OCI-LY1 (cell line): ENCODE measurements around the gene SOX9.

Experiments
- H2AFZ ChIP-seq: fragments of 200-600 bp; sonication (generic), shearing (Covaris generic); 2 replicates; pipeline ENCODE4 v1.6.0; 2014; ENCODE audit warnings: antibody characterized with exemption, mild to moderate bottlenecking, low read length
- H3F3A ChIP-seq: fragments of 200-600 bp; sonication (generic), shearing (Covaris generic); 2 replicates; pipeline ENCODE4 v1.6.0; 2014; ENCODE audit warnings: mild to moderate bottlenecking, antibody characterized with exemption, low read length, moderate library complexity; ENCODE audit not compliant: insufficient read depth
- H3K27ac ChIP-seq: fragments of 200-600 bp; sonication (generic); 2 replicates; pipeline ENCODE4 v1.5.1; 2014; ENCODE audit warnings: low read length, mixed run types, mild to moderate bottlenecking, low read depth; ENCODE audit not compliant: poor library complexity, severe bottlenecking
- H3K27me3 ChIP-seq: fragments of 200-600 bp; sonication (generic); 2 replicates; pipeline ENCODE4 v1.6.0; 2014; ENCODE audit warnings: antibody characterized with exemption, mild to moderate bottlenecking, low read length, moderate library complexity; ENCODE audit not compliant: insufficient read depth
- H3K36me3 ChIP-seq: fragments of 200-600 bp; sonication (generic); 2 replicates; pipeline ENCODE4 v1.6.1; 2014; ENCODE audit warnings: mild to moderate bottlenecking, antibody characterized with exemption, low read length, moderate library complexity, mixed read lengths; ENCODE audit not compliant: insufficient read depth
- H3K4me1 ChIP-seq: fragments of 200-600 bp; sonication (generic); 2 replicates; pipeline ENCODE4 v1.5.1; 2014; ENCODE audit warnings: mild to moderate bottlenecking, low read length, moderate library complexity; ENCODE audit not compliant: insufficient read depth, severe bottlenecking
- H3K4me2 ChIP-seq: fragments of 200-600 bp; sonication (generic), shearing (Covaris generic); 2 replicates; pipeline ENCODE4 v1.6.1; 2014; ENCODE audit warnings: low read length
- H3K4me3 ChIP-seq: fragments of 200-600 bp; sonication (generic); 2 replicates; pipeline ENCODE4 v1.5.1; 2014; ENCODE audit warnings: low read length, low read depth, mild to moderate bottlenecking, mixed read lengths; ENCODE audit not compliant: poor library complexity, severe bottlenecking
- H3K79me2 ChIP-seq: fragments of 200-600 bp; shearing (Covaris generic); 2 replicates; pipeline ENCODE4 v1.6.1; 2016; ENCODE audit warnings: mixed run types, low read length, mixed read lengths; ENCODE audit not compliant: insufficient read depth
- H3K9ac ChIP-seq: fragments of 200-600 bp; sonication (generic), shearing (Covaris generic); 2 replicates; pipeline ENCODE4 v1.6.1; 2014; ENCODE audit warnings: mild to moderate bottlenecking, low read length, mixed read lengths
- H3K9me2 ChIP-seq: fragments of 200-600 bp; sonication (generic), shearing (Covaris generic); 2 replicates; pipeline ENCODE4 v1.6.1; 2014; ENCODE audit warnings: low read depth, mild to moderate bottlenecking, low read length, mixed read lengths
- H3K9me3 ChIP-seq: fragments of 200-600 bp; shearing (Covaris generic); 2 replicates; pipeline ENCODE4 v1.6.1; 2014; ENCODE audit warnings: low read length, mixed read lengths
- H4K20me1 ChIP-seq: fragments of 200-600 bp; sonication (generic), shearing (Covaris generic); 2 replicates; pipeline ENCODE4 v1.6.0; 2016; ENCODE audit warnings: mild to moderate bottlenecking, low read length; ENCODE audit not compliant: insufficient read depth
- EZH2 ChIP-seq: fragments of 200-600 bp; sonication (generic), shearing (Covaris generic); IDR thresholded peaks from 2 replicates; pipeline ENCODE4 v1.8.0; 2017; ENCODE audit warnings: borderline replicate concordance, mixed run types, mild to moderate bottlenecking, antibody characterized with exemption, low read length, moderate library complexity, mixed read lengths
- TF ChIP-seq, protein P1 (sequence below): fragments of 200-600 bp; sonication (generic), shearing (Covaris generic); IDR thresholded peaks from 2 replicates; pipeline ENCODE4 v1.5.1; 2017; ENCODE audit warnings: mild to moderate bottlenecking, antibody characterized with exemption, low read length, moderate library complexity, mixed read lengths

The SOX9 gene

DNA sequence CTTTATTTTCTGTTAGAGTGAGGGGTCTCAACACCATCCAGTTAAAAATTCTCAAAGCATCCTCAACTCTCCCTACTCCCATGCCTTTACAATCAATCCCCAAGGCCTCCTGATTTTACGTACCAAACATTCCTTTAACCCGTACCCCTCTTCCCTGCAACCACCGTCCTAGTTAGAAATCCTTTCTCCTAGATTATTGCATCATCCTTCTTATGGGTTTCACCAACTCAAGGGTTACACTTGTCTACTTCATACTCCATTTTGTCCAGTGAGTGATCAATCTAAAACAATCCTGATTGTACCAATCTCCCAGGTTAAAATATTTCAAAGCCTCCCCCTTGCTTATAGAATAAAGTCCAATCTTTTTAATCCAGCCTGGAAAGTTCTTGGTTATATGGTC is 24.7 kb downstream of the SOX9 start:
- no peaks in the 10 kb centered on the region for H3F3A ChIP-seq
- no peaks in the 10 kb centered on the region for H4K20me1 ChIP-seq
- no peak for TF ChIP-seq EZH2
- TF ChIP-seq, protein P1, sequence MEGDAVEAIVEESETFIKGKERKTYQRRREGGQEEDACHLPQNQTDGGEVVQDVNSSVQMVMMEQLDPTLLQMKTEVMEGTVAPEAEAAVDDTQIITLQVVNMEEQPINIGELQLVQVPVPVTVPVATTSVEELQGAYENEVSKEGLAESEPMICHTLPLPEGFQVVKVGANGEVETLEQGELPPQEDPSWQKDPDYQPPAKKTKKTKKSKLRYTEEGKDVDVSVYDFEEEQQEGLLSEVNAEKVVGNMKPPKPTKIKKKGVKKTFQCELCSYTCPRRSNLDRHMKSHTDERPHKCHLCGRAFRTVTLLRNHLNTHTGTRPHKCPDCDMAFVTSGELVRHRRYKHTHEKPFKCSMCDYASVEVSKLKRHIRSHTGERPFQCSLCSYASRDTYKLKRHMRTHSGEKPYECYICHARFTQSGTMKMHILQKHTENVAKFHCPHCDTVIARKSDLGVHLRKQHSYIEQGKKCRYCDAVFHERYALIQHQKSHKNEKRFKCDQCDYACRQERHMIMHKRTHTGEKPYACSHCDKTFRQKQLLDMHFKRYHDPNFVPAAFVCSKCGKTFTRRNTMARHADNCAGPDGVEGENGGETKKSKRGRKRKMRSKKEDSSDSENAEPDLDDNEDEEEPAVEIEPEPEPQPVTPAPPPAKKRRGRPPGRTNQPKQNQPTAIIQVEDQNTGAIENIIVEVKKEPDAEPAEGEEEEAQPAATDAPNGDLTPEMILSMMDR, result no peak
- H3K9me3 ChIP-seq, result no peaks in the 10 kb centered on the region
- H3K27me3 ChIP-seq, result no peaks in the 10 kb centered on the region
- no peak overlapping the region for H3K4me3 ChIP-seq
- no peaks in the 10 kb centered on the region for H3K9me2 ChIP-seq
- H3K36me3 ChIP-seq, result no peaks in the 10 kb centered on the region
- H3K9ac ChIP-seq, result no peak overlapping the region
- H2AFZ ChIP-seq, result no peak overlapping the region
- no peak overlapping the region for H3K27ac ChIP-seq
- H3K4me1 ChIP-seq, result no peaks in the 10 kb centered on the region
- no peaks in the 10 kb centered on the region for H3K79me2 ChIP-seq
- H3K4me2 ChIP-seq, result no peak overlapping the region

DNA sequence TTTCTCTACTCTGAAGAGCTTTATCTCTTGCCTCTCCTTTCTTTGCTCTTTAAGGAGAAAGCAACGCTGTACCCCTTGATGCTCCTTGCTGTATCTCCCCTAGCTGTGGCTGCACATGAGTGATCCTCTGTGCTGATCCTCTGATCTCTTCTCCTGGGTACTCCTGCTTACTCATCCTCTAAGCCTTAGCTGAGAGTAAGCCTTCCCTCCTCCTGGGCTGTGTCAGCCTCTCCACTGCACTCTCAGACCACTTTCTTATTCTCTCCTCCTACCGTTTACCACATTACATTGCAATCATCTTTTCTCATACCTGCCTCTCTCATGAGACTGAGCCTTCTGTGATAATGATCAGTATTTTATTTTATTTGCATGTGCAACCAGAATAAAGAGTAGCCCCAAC is 25.1 kb downstream of the SOX9 start:
- no peaks in the 10 kb centered on the region for H3K27me3 ChIP-seq
- no peak overlapping the region for H3K4me2 ChIP-seq
- no peaks in the 10 kb centered on the region for H3K9me2 ChIP-seq
- no peaks in the 10 kb centered on the region for H3K4me1 ChIP-seq
- H3K27ac ChIP-seq, result no peak overlapping the region
- H3K4me3 ChIP-seq, result no peak overlapping the region
- H3K9me3 ChIP-seq, result no peaks in the 10 kb centered on the region
- no peak for TF ChIP-seq EZH2
- TF ChIP-seq, protein P1, result no peak
- H4K20me1 ChIP-seq, result no peaks in the 10 kb centered on the region
- H3K36me3 ChIP-seq, result no peaks in the 10 kb centered on the region
- H3K79me2 ChIP-seq, result no peaks in the 10 kb centered on the region
- H2AFZ ChIP-seq, result no peak overlapping the region
- no peaks in the 10 kb centered on the region for H3F3A ChIP-seq
- no peak overlapping the region for H3K9ac ChIP-seq

DNA sequence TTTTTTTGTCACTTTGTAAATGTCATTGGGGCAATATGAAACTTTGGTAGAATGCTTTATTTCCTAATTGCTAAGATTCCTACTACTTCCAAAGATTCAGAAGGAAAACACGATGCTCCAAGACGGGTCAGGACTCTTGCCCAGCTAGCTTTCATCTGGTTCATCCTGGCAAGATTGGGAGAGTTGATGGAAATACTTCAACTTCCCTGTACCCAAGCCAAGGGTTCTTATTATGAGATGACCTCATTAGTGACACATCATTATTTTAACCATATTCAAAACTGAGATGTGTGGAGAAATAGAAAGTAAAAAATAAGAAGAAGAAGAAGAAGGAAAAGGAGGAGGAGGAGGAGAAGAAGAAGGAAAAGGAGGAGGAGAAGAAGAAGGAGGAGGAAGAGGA is 25.6 kb downstream of the SOX9 start:
- Histone ChIP-seq H3K27ac (no peak overlapping the region), H3K79me2 (no peaks in the 10 kb centered on the region), H3K4me3 (no peak overlapping the region), H3K4me1 (no peaks in the 10 kb centered on the region), H2AFZ (no peak overlapping the region), H4K20me1 (no peaks in the 10 kb centered on the region), H3K4me2 (no peak overlapping the region), H3F3A (no peaks in the 10 kb centered on the region), H3K9me3 (no peaks in the 10 kb centered on the region), H3K9ac (no peak overlapping the region), H3K36me3 (no peaks in the 10 kb centered on the region), H3K27me3 (no peaks in the 10 kb centered on the region), H3K9me2 (no peaks in the 10 kb centered on the region)
- no peak for TF ChIP-seq EZH2
- TF ChIP-seq, protein P1, result no peak
